ENCODE results near the gene TP53RK.

The TP53RK gene

DNA sequence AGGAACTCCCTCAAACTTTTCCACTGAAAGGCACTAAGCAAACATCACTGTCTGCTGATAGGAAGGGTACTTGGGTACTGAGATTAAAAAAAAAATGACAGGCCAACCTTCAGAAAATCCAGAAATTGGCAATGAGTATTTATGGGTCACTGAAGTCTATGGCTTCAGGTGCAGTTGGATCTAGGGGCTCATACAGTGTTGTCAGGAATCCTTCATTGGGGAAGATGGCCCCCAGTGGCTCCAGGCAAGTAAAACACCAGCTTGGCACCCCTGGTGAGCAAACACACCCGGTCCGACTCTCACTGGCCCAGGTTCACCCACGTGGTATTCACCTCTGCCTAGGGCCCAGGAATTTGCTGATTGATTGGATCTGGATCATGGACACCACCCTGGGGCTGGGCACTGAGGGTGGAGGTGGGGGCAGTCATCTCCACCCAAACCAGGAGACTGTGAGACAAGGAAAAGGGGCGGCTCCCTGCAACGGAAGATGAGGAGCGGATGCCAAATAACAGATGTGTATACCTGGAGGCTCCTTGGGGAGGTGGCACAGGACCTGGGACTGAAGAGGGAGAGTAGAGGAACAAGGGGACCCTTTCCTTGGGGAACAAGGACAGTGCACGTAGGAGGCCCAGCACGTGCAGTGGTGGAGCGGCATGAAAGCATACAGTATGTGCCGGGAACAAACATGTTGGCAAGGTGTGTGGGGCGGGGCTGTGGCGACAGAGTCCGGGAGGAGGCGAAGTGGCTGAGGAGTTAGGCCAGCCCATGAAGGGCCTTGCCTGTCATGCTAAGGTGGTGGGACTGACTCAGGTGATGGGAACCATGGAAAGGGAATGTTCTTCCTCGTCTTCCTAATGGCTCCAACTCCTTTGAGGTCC, 25.0 kb upstream of the TP53RK start:
- H4K20me1 ChIP-seq (ENCODE audit: insufficient read depth, low read length, poor library complexity, severe bottlenecking), result no peaks in the 10 kb centered on the region
- H3K36me3 ChIP-seq (ENCODE audit: insufficient read depth, low read length), result no peaks in the 10 kb centered on the region
- no peaks in the 10 kb centered on the region for H3K79me2 ChIP-seq (ENCODE audit: insufficient read depth, low read length)
- no peaks in the 10 kb centered on the region for H3K9me3 ChIP-seq (ENCODE audit: insufficient read depth, low read depth, low read length)
- no peaks in the 10 kb centered on the region for H3F3A ChIP-seq (ENCODE audit: low read depth)
- no peak overlapping the region for H3K4me3 ChIP-seq (ENCODE audit: low read length, poor library complexity, severe bottlenecking)
- no peak overlapping the region for H3K4me2 ChIP-seq (ENCODE audit: low read depth, low read length, poor library complexity, severe bottlenecking)
- H3K27me3 ChIP-seq (ENCODE audit: insufficient read depth, low read length, poor library complexity, severe bottlenecking), result no peaks in the 10 kb centered on the region
- no peak overlapping the region for H2AFZ ChIP-seq (ENCODE audit: low read length)
- no peaks in the 10 kb centered on the region for H3K4me1 ChIP-seq (ENCODE audit: insufficient read depth, low read length, poor library complexity, severe bottlenecking)
- TF ChIP-seq, protein P1, sequence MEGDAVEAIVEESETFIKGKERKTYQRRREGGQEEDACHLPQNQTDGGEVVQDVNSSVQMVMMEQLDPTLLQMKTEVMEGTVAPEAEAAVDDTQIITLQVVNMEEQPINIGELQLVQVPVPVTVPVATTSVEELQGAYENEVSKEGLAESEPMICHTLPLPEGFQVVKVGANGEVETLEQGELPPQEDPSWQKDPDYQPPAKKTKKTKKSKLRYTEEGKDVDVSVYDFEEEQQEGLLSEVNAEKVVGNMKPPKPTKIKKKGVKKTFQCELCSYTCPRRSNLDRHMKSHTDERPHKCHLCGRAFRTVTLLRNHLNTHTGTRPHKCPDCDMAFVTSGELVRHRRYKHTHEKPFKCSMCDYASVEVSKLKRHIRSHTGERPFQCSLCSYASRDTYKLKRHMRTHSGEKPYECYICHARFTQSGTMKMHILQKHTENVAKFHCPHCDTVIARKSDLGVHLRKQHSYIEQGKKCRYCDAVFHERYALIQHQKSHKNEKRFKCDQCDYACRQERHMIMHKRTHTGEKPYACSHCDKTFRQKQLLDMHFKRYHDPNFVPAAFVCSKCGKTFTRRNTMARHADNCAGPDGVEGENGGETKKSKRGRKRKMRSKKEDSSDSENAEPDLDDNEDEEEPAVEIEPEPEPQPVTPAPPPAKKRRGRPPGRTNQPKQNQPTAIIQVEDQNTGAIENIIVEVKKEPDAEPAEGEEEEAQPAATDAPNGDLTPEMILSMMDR (conservative IDR thresholded peaks at IDR 0.05; ENCODE audit: low read length), result no peak
- no peak for TF ChIP-seq EZH2phosphoT487 (IDR thresholded peaks at IDR 0.05; ENCODE audit: borderline replicate concordance)
- H3K9me2 ChIP-seq (replicated peaks; ENCODE audit: low read depth, low read length), result no peaks in the 10 kb centered on the region
- no peak overlapping the region for H3K9ac ChIP-seq (ENCODE audit: low read depth, low read length, poor library complexity, severe bottlenecking)

DNA sequence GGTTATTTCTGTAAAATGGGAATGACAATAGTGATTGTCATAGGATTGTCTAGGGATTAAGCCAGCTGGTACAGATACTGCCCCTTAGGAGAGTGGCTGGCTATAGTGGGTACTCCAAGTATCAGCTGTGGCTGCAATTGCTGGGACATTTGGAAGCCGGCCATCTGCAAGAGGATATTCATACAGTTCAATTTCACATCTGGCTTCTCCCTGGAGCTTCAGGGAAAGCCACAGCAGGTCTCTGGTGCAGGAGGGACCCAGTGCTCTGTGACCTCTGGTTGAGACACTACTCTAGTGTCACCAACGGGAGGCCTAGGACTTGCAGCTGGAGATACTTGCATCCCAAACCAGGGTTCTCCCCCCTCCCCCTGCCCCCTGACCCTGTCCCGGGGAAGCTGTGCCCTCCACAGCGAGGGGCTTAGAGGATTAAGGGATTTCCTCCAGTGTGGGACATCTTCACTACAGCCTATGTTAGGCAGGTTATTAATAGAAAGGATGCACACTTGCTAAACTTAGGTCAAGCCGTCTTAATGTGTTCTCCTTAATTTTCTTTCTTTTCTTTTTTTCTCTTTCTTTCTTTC, 22.9 kb upstream of the TP53RK start:
- TF ChIP-seq EZH2phosphoT487 (IDR thresholded peaks at IDR 0.05; ENCODE audit: borderline replicate concordance), result no peak
- TF ChIP-seq, protein P1 (conservative IDR thresholded peaks at IDR 0.05; ENCODE audit: low read length), result no peak
- Histone ChIP-seq H3K36me3 (ENCODE audit: insufficient read depth, low read length) (no peaks in the 10 kb centered on the region), H3K4me1 (ENCODE audit: insufficient read depth, low read length, poor library complexity, severe bottlenecking) (no peaks in the 10 kb centered on the region), H3F3A (ENCODE audit: low read depth) (no peaks in the 10 kb centered on the region), H3K4me2 (ENCODE audit: low read depth, low read length, poor library complexity, severe bottlenecking) (no peak overlapping the region), H3K79me2 (ENCODE audit: insufficient read depth, low read length) (no peaks in the 10 kb centered on the region), H3K9me3 (ENCODE audit: insufficient read depth, low read depth, low read length) (no peaks in the 10 kb centered on the region), H3K4me3 (ENCODE audit: low read length, poor library complexity, severe bottlenecking) (no peak overlapping the region), H4K20me1 (ENCODE audit: insufficient read depth, low read length, poor library complexity, severe bottlenecking) (no peaks in the 10 kb centered on the region), H3K9ac (ENCODE audit: low read depth, low read length, poor library complexity, severe bottlenecking) (no peak overlapping the region), H3K9me2 (replicated peaks; ENCODE audit: low read depth, low read length) (no peaks in the 10 kb centered on the region), H3K27me3 (ENCODE audit: insufficient read depth, low read length, poor library complexity, severe bottlenecking) (no peaks in the 10 kb centered on the region), H2AFZ (ENCODE audit: low read length) (no peak overlapping the region)

DNA sequence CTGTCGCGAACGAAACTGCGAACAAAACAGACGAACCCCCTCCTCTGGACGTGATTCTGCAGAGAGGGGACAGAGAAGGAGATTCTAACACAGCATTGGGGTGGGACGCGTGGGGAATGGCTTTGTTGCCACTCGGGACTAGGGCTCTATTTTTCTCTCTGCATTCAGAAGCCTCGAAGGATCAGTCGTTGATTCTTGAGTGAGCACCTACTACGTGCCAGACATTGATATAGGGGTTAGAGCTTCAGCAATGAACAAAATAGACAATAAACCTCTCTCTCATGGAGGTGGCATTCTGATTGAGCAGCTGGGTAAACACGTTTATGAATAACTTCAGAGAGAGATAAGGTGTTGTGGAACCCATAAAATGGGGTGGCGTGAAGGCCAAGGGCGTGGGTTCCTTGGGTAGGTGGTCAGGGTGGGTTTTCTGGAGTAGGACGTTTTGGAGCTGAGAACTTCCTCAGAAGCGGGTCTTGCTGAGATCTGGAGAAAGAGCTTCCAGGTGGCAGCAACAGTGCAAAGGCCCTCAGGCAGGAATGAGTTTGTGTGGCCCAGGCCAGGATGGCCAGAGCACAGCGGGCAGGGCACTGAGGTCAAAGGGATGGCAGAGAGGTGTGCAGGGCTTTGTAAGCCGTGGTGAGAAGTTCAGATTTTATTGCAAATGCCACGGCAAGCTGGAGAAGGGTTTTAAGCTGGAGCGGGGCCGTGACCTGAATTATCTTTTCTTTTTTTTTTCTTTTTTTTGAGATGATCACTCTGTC, 21.1 kb upstream of the TP53RK start:
- Histone ChIP-seq H2AFZ (ENCODE audit: low read length) (no peak overlapping the region), H3K9me2 (replicated peaks; ENCODE audit: low read depth, low read length) (no peaks in the 10 kb centered on the region)

More for the DNA sequence above, 21.1 kb upstream of the TP53RK start:
- Histone ChIP-seq H3K9me3 (ENCODE audit: insufficient read depth, low read depth, low read length) (0 out of 2 replicates have a peak, but pooled peaks cover 2% of the 10 kb centered on the region), H3K36me3 (ENCODE audit: insufficient read depth, low read length) (no peaks in the 10 kb centered on the region), H3K9ac (ENCODE audit: low read depth, low read length, poor library complexity, severe bottlenecking) (no peak overlapping the region), H3K4me2 (ENCODE audit: low read depth, low read length, poor library complexity, severe bottlenecking) (no peak overlapping the region), H4K20me1 (ENCODE audit: insufficient read depth, low read length, poor library complexity, severe bottlenecking) (no peaks in the 10 kb centered on the region), H3K79me2 (ENCODE audit: insufficient read depth, low read length) (no peaks in the 10 kb centered on the region), H3K27me3 (ENCODE audit: insufficient read depth, low read length, poor library complexity, severe bottlenecking) (no peaks in the 10 kb centered on the region), H3F3A (ENCODE audit: low read depth) (no peaks in the 10 kb centered on the region), H3K4me1 (ENCODE audit: insufficient read depth, low read length, poor library complexity, severe bottlenecking) (no peaks in the 10 kb centered on the region), H3K4me3 (ENCODE audit: low read length, poor library complexity, severe bottlenecking) (no peak overlapping the region)
- TF ChIP-seq EZH2phosphoT487 (IDR thresholded peaks at IDR 0.05; ENCODE audit: borderline replicate concordance), result no peak
- TF ChIP-seq, protein P1 (conservative IDR thresholded peaks at IDR 0.05; ENCODE audit: low read length), result no peak
